ENCODE measurements around the gene CCR6.
"Not testable (repeated sequence)": the region's sequence is repeated elsewhere in the genome, so short reads cannot be mapped to it uniquely, and the experiment has no call there.

CCR6 gene

GRCh38 chr6:167122827-167123657, at the start of gene CCR6:
Gene CCR6 (plus strand): TSS chr6:167123096. CDS start chr6:167136135, 13,039 bp downstream.
- DNase-seq (ENCODE audit: low read depth in 2 of 2, low spot score in 1 of 2) = no peak

- no peak for DNase-seq (ENCODE audit: low read depth in 2 of 2, low spot score in 1 of 2)
Measured at GRCh38 chr6:167073679-167074274, 49.1 kb upstream of the CCR6 start.

GRCh38 chr6:167077241-167077932, 45.5 kb upstream of the CCR6 start:
- DNase-seq (ENCODE audit: low read depth in 2 of 2, low spot score in 1 of 2) = no peak

GRCh38 chr6:167078745-167079144, 44.2 kb upstream of the CCR6 start:
- DNase-seq (ENCODE audit: low read depth in 2 of 2, low spot score in 1 of 2) = no peak

- DNase-seq (ENCODE audit: low read depth in 2 of 2, low spot score in 1 of 2) = no peak
Measured at GRCh38 chr6:167079853-167080297, 43.0 kb upstream of the CCR6 start.

- no peak for DNase-seq (ENCODE audit: low read depth in 2 of 2, low spot score in 1 of 2)
Measured at GRCh38 chr6:167087857-167088354, 35.0 kb upstream of the CCR6 start.

GRCh38 chr6:167088741-167089140, 34.2 kb upstream of the CCR6 start:
- DNase-seq (ENCODE audit: low read depth in 2 of 2, low spot score in 1 of 2) = not testable (repeated sequence)

GRCh38 chr6:167089243-167090142, 33.4 kb upstream of the CCR6 start:
- DNase-seq (ENCODE audit: low read depth in 2 of 2, low spot score in 1 of 2) = no peak

- DNase-seq (ENCODE audit: low read depth in 2 of 2, low spot score in 1 of 2) = no peak
Measured at GRCh38 chr6:167090171-167090570, 32.7 kb upstream of the CCR6 start.

GRCh38 chr6:167091026-167091804, 31.7 kb upstream of the CCR6 start:
- no peak for DNase-seq (ENCODE audit: low read depth in 2 of 2, low spot score in 1 of 2)

- DNase-seq (ENCODE audit: low read depth in 2 of 2, low spot score in 1 of 2) = no peak
Measured at GRCh38 chr6:167091805-167092107, 31.1 kb upstream of the CCR6 start.

- DNase-seq (ENCODE audit: low read depth in 2 of 2, low spot score in 1 of 2) = no peak
Measured at GRCh38 chr6:167092672-167093339, 30.1 kb upstream of the CCR6 start.

- no peak for DNase-seq (ENCODE audit: low read depth in 2 of 2, low spot score in 1 of 2)
Measured at GRCh38 chr6:167093406-167093921, 29.4 kb upstream of the CCR6 start.

GRCh38 chr6:167093922-167094432, 28.9 kb upstream of the CCR6 start:
- peak; percentile 21 to 51 for DNase-seq (ENCODE audit: low read depth in 2 of 2, low spot score in 1 of 2)

GRCh38 chr6:167094436-167094819, 28.5 kb upstream of the CCR6 start:
- no peak for DNase-seq (ENCODE audit: low read depth in 2 of 2, low spot score in 1 of 2)

GRCh38 chr6:167094820-167095637, 27.9 kb upstream of the CCR6 start:
- DNase-seq (ENCODE audit: low read depth in 2 of 2, low spot score in 1 of 2) = no peak

GRCh38 chr6:167095888-167096287, 27.0 kb upstream of the CCR6 start:
- DNase-seq (ENCODE audit: low read depth in 2 of 2, low spot score in 1 of 2) = no peak

GRCh38 chr6:167096991-167097390, 25.9 kb upstream of the CCR6 start:
- DNase-seq (ENCODE audit: low read depth in 2 of 2, low spot score in 1 of 2) = no peak

Data from stimulated activated CD8-positive, alpha-beta memory T cell treated with anti-CD3 and anti-CD28 coated beads, Interleukin-4, amount 100 ng/mL, for 1 hour (primary cell).